ENCODE data around the gene GNG4. TPM values are rescaled to one million over a fixed set of nuclear protein-coding genes. Genes with fewer than 3 reads are reported as not detected.

The GNG4 gene
- total and polyA plus RNA-seq, 9 of the 15 experiments (the other 6 are each of a cell fraction or from before 2014, with no cell fraction given): 0.06 to 0.58 (median 0.08) TPM; not detected in 4

DNA sequence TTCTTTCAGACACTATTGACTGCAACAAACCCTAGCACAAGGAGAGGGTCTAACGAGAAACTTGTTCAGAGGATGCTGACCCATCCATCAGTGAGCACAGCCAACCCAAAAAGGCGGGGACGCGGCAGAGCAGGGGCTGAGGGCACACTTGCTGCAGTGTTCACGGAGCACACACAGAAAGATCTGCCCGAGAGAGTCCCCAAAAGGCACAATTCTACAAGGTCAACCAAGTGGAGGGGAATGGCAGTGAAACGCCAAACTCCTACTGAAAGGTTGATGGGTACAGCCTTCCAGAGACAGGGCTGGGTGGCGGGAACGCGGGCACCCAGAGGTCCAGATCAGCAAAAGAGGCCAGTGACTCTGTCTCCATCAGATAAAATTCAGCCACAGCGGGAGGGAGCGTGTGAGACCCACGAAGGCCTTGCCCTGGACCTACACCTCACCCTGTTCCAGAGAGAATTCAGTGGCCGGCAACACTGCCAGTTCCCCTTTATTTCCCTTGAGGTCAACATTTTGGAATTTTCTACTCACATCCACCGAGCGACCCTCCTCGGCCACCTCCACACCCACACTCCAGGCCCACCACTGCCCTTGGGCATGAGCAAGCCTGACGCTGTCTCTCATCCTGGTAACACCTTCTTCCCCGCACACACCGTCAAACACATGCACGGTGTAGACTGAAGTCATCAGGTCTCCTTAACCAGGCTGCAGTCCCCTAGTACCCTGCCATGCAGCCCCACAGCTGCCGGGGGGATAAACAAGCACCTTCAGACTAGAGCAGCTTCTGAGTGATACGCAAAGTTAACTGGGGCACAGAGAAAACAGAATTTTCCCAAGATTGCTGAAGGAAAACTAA is 5.5 kb downstream of the GNG4 start:
- H3K4me2 ChIP-seq (ENCODE audit: insufficient read depth, low read length): no peak overlapping the region
- in situ Hi-C loops (cut with MboI): no loop called here
- H3K9me1 ChIP-seq (ENCODE audit: control insufficient read depth, insufficient read depth, low read length): no peaks in the 10 kb centered on the region
- no peak for DNase-seq (ENCODE audit: extremely low read depth in 1 of 4, low spot score in 3 of 4)
- peaks cover 52 to 83% of the 10 kb centered on the region in 2 experiments for H3K27me3 ChIP-seq (ENCODE audit: control insufficient read depth in 2 of 2, insufficient read depth in 2 of 2, low read length in 2 of 2)
- H3K9me3 ChIP-seq (replicated peaks; ENCODE audit: control insufficient read depth, insufficient read depth, low read depth, low read length): no peaks in the 10 kb centered on the region
- 0 out of 2 replicates have a peak, but pooled peaks have one; percentile 9 for TF ChIP-seq SPI1 (IDR thresholded peaks at IDR 0.05; ENCODE audit: borderline replicate concordance, low read depth, low read length)
- TF ChIP-seq COPS2 (conservative IDR thresholded peaks at IDR 0.05): no peak
- ATAC-seq: no peak; the same call in 2 of the 3 replicates
- H3K4me3 ChIP-seq: no peak overlapping the region
- H3K9ac ChIP-seq (ENCODE audit: insufficient read depth in 1 of 2, low read depth in 2 of 2, low read length in 2 of 2): no peak overlapping the region
- H3K36me3 ChIP-seq (ENCODE audit: control insufficient read depth, insufficient read depth, low read length): no peaks in the 10 kb centered on the region
- ChIA-PET POLR2A (interaction anchor here (0.5 kb wide), 1 partner anchor 67 kb away, joined by 3 read pairs; no protein-coding TSS in a partner anchor), CTCF (ENCODE audit: low intra/inter-chr PET ratio) (no interaction called here)
- H3K79me2 ChIP-seq (ENCODE audit: control insufficient read depth, insufficient read depth, low read length): no peaks in the 10 kb centered on the region
- FAIRE-seq: no peak
- intact Hi-C loops (cut with micrococcal nuclease): no loop called here
- peaks cover 0 to 11% of the 10 kb centered on the region in 2 experiments; a peak in 2 of 5 replicates for H3K4me1 ChIP-seq (replicated peaks in 1 of 2; ENCODE audit: control insufficient read depth in 2 of 2, insufficient read depth in 2 of 2, low read length in 2 of 2)
- WGBS (ENCODE audit: insufficient coverage, low coverage, missing lambda C conversion rate): 4% methylated on average over 23 of the region's 23 CpGs
- no peak overlapping the region for H2AFZ ChIP-seq (ENCODE audit: low read depth, low read length)
- no TSS peak for BruUV-seq (replicated peaks)
- H3K27ac ChIP-seq (ENCODE audit: extremely low read depth, low read depth, low read length): no peak overlapping the region
- 0 out of 2 replicates have a peak, but pooled peaks cover 4% of the 10 kb centered on the region for H4K20me1 ChIP-seq (replicated peaks; ENCODE audit: control insufficient read depth, insufficient read depth, low read length)

DNA sequence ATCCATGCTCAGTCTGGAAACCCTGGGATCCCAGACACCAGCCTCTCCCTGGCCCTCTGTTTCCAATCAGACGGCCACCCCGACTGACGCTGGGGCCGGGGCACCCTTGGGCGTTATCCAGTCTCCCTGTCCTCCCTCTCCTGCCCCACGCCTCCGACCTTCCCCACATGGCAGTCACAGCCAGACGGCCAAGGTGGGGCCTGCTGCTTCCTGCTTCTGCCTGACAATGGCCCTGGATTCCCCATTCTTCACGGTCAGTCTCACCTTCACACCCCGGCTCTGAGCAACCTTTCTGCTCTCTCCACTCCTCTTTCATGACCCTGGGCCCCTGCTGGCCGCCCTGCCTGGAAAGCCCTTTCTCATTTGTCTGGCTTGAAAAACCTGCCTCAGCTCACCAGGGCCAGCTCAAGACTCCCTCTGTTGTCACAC is 6.6 kb downstream of the GNG4 start:
- Histone ChIP-seq H3K36me3 (ENCODE audit: control insufficient read depth, insufficient read depth, low read length) (no peaks in the 10 kb centered on the region), H3K4me2 (ENCODE audit: insufficient read depth, low read length) (no peak overlapping the region), H4K20me1 (replicated peaks; ENCODE audit: control insufficient read depth, insufficient read depth, low read length) (0 out of 2 replicates have a peak, but pooled peaks cover 4% of the 10 kb centered on the region), H3K9me1 (ENCODE audit: control insufficient read depth, insufficient read depth, low read length) (no peaks in the 10 kb centered on the region), H3K9me3 (replicated peaks; ENCODE audit: control insufficient read depth, insufficient read depth, low read depth, low read length) (no peaks in the 10 kb centered on the region), H2AFZ (ENCODE audit: low read depth, low read length) (no peak overlapping the region), H3K27me3 (ENCODE audit: control insufficient read depth in 2 of 2, insufficient read depth in 2 of 2, low read length in 2 of 2) (peaks cover 52 to 74% of the 10 kb centered on the region in 2 experiments), H3K27ac (ENCODE audit: extremely low read depth, low read depth, low read length) (no peak overlapping the region), H3K9ac (ENCODE audit: insufficient read depth in 1 of 2, low read depth in 2 of 2, low read length in 2 of 2) (no peak overlapping the region), H3K4me1 (replicated peaks in 1 of 2; ENCODE audit: control insufficient read depth in 2 of 2, insufficient read depth in 2 of 2, low read length in 2 of 2) (peaks cover 0 to 5% of the 10 kb centered on the region in 2 experiments; a peak in 2 of 5 replicates), H3K4me3 (no peak overlapping the region), H3K79me2 (ENCODE audit: control insufficient read depth, insufficient read depth, low read length) (no peaks in the 10 kb centered on the region)
- BruUV-seq (replicated peaks): no TSS peak
- TF ChIP-seq YY1 (IDR thresholded peaks at IDR 0.05; ENCODE audit: borderline replicate concordance in 1 of 3, control insufficient read depth in 1 of 3, extremely low read depth in 1 of 3, insufficient read depth in 3 of 3, insufficient read length in 1 of 3, insufficient replicate concordance in 2 of 3, low read depth in 1 of 3, low read length in 2 of 3) (peak in 1 of 3 experiments; percentile 72), WHSC1 (IDR thresholded peaks at IDR 0.05; ENCODE audit: low read length) (no peak)
- FAIRE-seq (no peak), ATAC-seq (peak; percentile 16; the same call in 2 of the 3 replicates), DNase-seq (ENCODE audit: extremely low read depth in 1 of 4, low spot score in 3 of 4) (no peak)
- ChIA-PET POLR2A (interaction anchor here (1.0 kb wide), 1 partner anchor 8 kb away, joined by 3 read pairs; no protein-coding TSS in a partner anchor), CTCF (ENCODE audit: low intra/inter-chr PET ratio) (no interaction called here)
- intact Hi-C loops (cut with micrococcal nuclease) (no loop called here), in situ Hi-C loops (cut with MboI) (no loop called here)
- WGBS (ENCODE audit: insufficient coverage, low coverage, missing lambda C conversion rate): 9% methylated on average over 11 of the region's 11 CpGs

Measured in K562 (cell line).